K562 (cell line): ENCODE results near the gene FN3KRP. TPM values are rescaled to one million over a fixed set of nuclear protein-coding genes. Genes with fewer than 3 reads are reported as not detected.

Experiments
- BCL6 ChIP-seq: fragments of 250-450 bp; sonication (Bioruptor Pico); IDR thresholded peaks from 2 replicates; pipeline ENCODE4 v1.4.0; 2020
- BCOR ChIP-seq: fragments of 450-650 bp; IDR thresholded peaks from 2 replicates; pipeline ENCODE4 v1.6.1; 2016
- GATA2 ChIP-seq: sonication (generic); formaldehyde crosslinking; IDR thresholded peaks from 2 replicates; pipeline ENCODE4 v1.4.0; 2020; ENCODE audit warnings: mild to moderate bottlenecking, missing genetic modification reagents
- KLF1 ChIP-seq: fragments of 450-650 bp; IDR thresholded peaks from 2 replicates; pipeline ENCODE4 v1.6.1; 2016; ENCODE audit warnings: missing genetic modification characterization, missing compliant biosample characterization
- NCOA2 ChIP-seq, 2 experiments: fragments of 450-650 bp; IDR thresholded peaks; 2 replicates each; pipeline ENCODE4 v1.6.1; 2018; ENCODE audit warnings: mild to moderate bottlenecking in 2 of 2, moderate library complexity in 1 of 2; ENCODE audit not compliant: partially characterized antibody in 2 of 2
- PML ChIP-seq: IDR thresholded peaks from 2 replicates; pipeline ENCODE4 v1.6.1; 2012; ENCODE audit warnings: low read length, inconsistent platforms
- SRSF1 ChIP-seq: fragments of 200-400 bp; formaldehyde crosslinking; IDR thresholded peaks from 2 replicates; pipeline ENCODE4 v1.6.1; 2017; ENCODE audit warnings: mild to moderate bottlenecking, low read depth, low read length, moderate library complexity
- STAT6 ChIP-seq: sonication (generic); formaldehyde crosslinking; IDR thresholded peaks from 2 replicates; pipeline ENCODE4 v1.8.1; 2023; ENCODE audit warnings: mild to moderate bottlenecking, missing genetic modification reagents
- ZBTB1 ChIP-seq: sonication (generic); formaldehyde crosslinking; IDR thresholded peaks from 2 replicates; pipeline ENCODE4 v1.8.1; 2023; ENCODE audit warnings: missing genetic modification reagents, low read depth, mild to moderate bottlenecking, borderline replicate concordance
- ZFP1 ChIP-seq: fragments of 450-650 bp; formaldehyde crosslinking; IDR thresholded peaks from 2 replicates; pipeline ENCODE4 v1.4.0; 2020; ENCODE audit warnings: mild to moderate bottlenecking, mixed read lengths
- ZNF449 ChIP-seq: fragments of 250-450 bp; sonication (Bioruptor Pico); IDR thresholded peaks from 2 replicates; pipeline ENCODE4 v1.8.0; 2022; ENCODE audit warnings: moderate library complexity, mild to moderate bottlenecking, inconsistent platforms
- ZNF76 ChIP-seq: fragments of 250-450 bp; sonication (Bioruptor Pico); IDR thresholded peaks from 2 replicates; pipeline ENCODE4 v1.4.0; 2020; ENCODE audit warnings: mild to moderate bottlenecking, moderate library complexity, borderline replicate concordance
- polyA plus RNA-seq, 8 experiments: library from polyadenylated mRNA; depleted of rRNA in 4 of 8; stranded (reverse) in 5 of 8; unstranded in 3 of 8; fragments of >200 nt; fragmentation: Nextera tagmentation in 2 of 8; fragmentation: Illumina TruSeq in 1 of 8; extraction: Ambion mirVana in 2 of 8; extraction: Trizol in 1 of 8; gene quantifications; 2 replicates each; pipeline versions ENCODE4 v1.2.1 to v1.2.3, GENCODE V29; 2011 to 2014; ENCODE audit warnings: inconsistent platforms in 1 of 8, missing spikeins in 1 of 8
- total RNA-seq, 7 experiments: library from RNA; depleted of rRNA in 6 of 7; stranded (reverse); fragments of >200 nt in 6 of 7; fragmentation: Illumina TruSeq in 2 of 7; extraction: Trizol in 2 of 7; gene quantifications; 2 replicates each; pipeline versions ENCODE4 v1.2.1 to v1.2.3, GENCODE V29; 2011 to 2021; ENCODE audit warnings: low replicate concordance in 1 of 7
- TF ChIP-seq, protein P1 (sequence below): fragments of 200-800 bp; sonication (Bioruptor generic); IDR thresholded peaks from 2 replicates; pipeline ENCODE4 v1.6.1; 2017; ENCODE audit warnings: missing genetic modification characterization, missing compliant biosample characterization
- TF ChIP-seq, protein P2 (sequence below): fragments of 450-650 bp; IDR thresholded peaks from 2 replicates; pipeline ENCODE4 v1.6.1; 2016; ENCODE audit warnings: borderline replicate concordance
- TF ChIP-seq, protein P3 (sequence below): sonication (generic); formaldehyde crosslinking; IDR thresholded peaks from 2 replicates; pipeline ENCODE4 v1.8.0; 2022; ENCODE audit warnings: missing genetic modification reagents, mild to moderate bottlenecking, moderate library complexity, borderline replicate concordance
- TF ChIP-seq, protein P4 (sequence below): fragments of 250-450 bp; sonication (Bioruptor Pico); IDR thresholded peaks from 2 replicates; pipeline ENCODE4 v1.5.0; 2020; ENCODE audit warnings: mild to moderate bottlenecking
- TF ChIP-seq, protein P5 (sequence below): IDR thresholded peaks from 2 replicates; pipeline ENCODE4 v1.6.1; 2014; ENCODE audit warnings: antibody characterized with exemption

FN3KRP gene
- total and polyA plus RNA-seq, 9 of the 15 experiments (the other 6 are each of a cell fraction or from before 2014, with no cell fraction given), result 2.0 to 32.1 (median 24.9) TPM

DNA sequence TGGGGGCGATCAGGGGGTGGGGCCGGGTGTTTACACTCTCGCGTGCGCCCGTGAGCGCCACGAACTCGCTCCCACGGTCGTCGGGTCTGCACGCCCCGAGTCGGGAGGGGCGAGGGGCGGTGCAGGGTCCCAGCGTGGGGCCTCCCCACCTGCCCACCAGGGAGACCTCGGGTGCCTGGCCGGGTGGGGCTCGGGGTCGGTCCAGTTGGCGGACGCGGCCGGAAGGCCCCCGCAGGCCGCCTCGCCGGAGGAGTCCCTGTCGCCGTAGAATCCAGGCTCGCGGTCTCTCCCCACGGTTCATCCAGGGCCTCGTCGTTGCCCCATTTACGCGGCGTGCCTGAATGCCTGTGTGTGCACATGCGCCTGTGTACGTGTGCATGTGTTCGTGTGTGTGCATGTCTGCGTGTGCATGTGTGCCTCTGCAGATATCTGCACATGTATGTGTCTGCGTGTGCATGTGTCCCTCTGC, 17.5 kb upstream of the FN3KRP start (continued):
- TF ChIP-seq ZBTB1 (CRISPR knock-in tag) (no peak), GATA2 (no peak), ZFP1 (CRISPR knock-in tag) (no peak), SRSF1 (no peak), NCOA2 (IDR thresholded peaks at IDR 0.05; ENCODE audit: partially characterized antibody in 2 of 2) (no peak), STAT6 (CRISPR knock-in tag) (no peak), PML (no peak), KLF1 (tag) (no peak), ZNF76 (CRISPR knock-in tag) (no peak), BCL6 (CRISPR knock-in tag) (no peak), BCOR (no peak), ZNF449 (CRISPR knock-in tag) (no peak)
- TF ChIP-seq, protein P1, sequence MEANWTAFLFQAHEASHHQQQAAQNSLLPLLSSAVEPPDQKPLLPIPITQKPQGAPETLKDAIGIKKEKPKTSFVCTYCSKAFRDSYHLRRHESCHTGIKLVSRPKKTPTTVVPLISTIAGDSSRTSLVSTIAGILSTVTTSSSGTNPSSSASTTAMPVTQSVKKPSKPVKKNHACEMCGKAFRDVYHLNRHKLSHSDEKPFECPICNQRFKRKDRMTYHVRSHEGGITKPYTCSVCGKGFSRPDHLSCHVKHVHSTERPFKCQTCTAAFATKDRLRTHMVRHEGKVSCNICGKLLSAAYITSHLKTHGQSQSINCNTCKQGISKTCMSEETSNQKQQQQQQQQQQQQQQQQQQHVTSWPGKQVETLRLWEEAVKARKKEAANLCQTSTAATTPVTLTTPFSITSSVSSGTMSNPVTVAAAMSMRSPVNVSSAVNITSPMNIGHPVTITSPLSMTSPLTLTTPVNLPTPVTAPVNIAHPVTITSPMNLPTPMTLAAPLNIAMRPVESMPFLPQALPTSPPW (CRISPR knock-in tag), result peak; percentile 75
- TF ChIP-seq, protein P2, sequence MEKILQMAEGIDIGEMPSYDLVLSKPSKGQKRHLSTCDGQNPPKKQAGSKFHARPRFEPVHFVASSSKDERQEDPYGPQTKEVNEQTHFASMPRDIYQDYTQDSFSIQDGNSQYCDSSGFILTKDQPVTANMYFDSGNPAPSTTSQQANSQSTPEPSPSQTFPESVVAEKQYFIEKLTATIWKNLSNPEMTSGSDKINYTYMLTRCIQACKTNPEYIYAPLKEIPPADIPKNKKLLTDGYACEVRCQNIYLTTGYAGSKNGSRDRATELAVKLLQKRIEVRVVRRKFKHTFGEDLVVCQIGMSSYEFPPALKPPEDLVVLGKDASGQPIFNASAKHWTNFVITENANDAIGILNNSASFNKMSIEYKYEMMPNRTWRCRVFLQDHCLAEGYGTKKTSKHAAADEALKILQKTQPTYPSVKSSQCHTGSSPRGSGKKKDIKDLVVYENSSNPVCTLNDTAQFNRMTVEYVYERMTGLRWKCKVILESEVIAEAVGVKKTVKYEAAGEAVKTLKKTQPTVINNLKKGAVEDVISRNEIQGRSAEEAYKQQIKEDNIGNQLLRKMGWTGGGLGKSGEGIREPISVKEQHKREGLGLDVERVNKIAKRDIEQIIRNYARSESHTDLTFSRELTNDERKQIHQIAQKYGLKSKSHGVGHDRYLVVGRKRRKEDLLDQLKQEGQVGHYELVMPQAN, result 0 out of 2 replicates have a peak, but pooled peaks have one; percentile 30
- TF ChIP-seq, protein P3, sequence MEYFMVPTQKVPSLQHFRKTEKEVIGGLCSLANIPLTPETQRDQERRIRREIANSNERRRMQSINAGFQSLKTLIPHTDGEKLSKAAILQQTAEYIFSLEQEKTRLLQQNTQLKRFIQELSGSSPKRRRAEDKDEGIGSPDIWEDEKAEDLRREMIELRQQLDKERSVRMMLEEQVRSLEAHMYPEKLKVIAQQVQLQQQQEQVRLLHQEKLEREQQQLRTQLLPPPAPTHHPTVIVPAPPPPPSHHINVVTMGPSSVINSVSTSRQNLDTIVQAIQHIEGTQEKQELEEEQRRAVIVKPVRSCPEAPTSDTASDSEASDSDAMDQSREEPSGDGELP (CRISPR knock-in tag), result no peak
- TF ChIP-seq, protein P4, sequence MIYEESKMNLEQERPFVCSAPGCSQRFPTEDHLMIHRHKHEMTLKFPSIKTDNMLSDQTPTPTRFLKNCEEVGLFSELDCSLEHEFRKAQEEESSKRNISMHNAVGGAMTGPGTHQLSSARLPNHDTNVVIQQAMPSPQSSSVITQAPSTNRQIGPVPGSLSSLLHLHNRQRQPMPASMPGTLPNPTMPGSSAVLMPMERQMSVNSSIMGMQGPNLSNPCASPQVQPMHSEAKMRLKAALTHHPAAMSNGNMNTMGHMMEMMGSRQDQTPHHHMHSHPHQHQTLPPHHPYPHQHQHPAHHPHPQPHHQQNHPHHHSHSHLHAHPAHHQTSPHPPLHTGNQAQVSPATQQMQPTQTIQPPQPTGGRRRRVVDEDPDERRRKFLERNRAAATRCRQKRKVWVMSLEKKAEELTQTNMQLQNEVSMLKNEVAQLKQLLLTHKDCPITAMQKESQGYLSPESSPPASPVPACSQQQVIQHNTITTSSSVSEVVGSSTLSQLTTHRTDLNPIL (CRISPR knock-in tag), result no peak
- TF ChIP-seq, protein P5, sequence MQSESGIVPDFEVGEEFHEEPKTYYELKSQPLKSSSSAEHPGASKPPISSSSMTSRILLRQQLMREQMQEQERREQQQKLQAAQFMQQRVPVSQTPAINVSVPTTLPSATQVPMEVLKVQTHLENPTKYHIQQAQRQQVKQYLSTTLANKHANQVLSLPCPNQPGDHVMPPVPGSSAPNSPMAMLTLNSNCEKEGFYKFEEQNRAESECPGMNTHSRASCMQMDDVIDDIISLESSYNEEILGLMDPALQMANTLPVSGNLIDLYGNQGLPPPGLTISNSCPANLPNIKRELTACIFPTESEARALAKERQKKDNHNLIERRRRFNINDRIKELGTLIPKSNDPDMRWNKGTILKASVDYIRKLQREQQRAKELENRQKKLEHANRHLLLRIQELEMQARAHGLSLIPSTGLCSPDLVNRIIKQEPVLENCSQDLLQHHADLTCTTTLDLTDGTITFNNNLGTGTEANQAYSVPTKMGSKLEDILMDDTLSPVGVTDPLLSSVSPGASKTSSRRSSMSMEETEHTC, result no peak
